GM12865 (cell line): ENCODE measurements around the gene QSER1.

Experiments used
- DNase-seq: peaks from one replicate; pipeline ENCODE4 v3.0.0; 2010; ENCODE audit warnings: low read depth
- H3K4me3 ChIP-seq: 2 replicates; pipeline ENCODE4 v1.5.1; 2011; ENCODE audit warnings: mild to moderate bottlenecking, low read depth, low read length, control low read depth
- CTCF ChIP-seq: IDR thresholded peaks from 2 replicates; pipeline ENCODE4 v1.5.1; 2011; ENCODE audit warnings: low read length, control low read depth, low read depth, inconsistent platforms; ENCODE audit not compliant: insufficient read depth; ENCODE audit errors: missing control alignments

Gene QSER1

GRCh38 chr11:32991898-32992297 lies 99.3 kb downstream of the QSER1 start:
- TF ChIP-seq CTCF: no peak
- no peak for DNase-seq
- H3K4me3 ChIP-seq: no peak overlapping the region

GRCh38 chr11:33000181-33000580 lies 107.6 kb downstream of the QSER1 start:
- TF ChIP-seq CTCF: no peak
- H3K4me3 ChIP-seq: no peak overlapping the region
- DNase-seq: no peak

GRCh38 chr11:33001281-33001680 lies 108.7 kb downstream of the QSER1 start:
- no peak for TF ChIP-seq CTCF
- no peak for DNase-seq

GRCh38 chr11:33001751-33002542 lies 109.3 kb downstream of the QSER1 start:
- no peak for TF ChIP-seq CTCF
- no peak overlapping the region for H3K4me3 ChIP-seq
- DNase-seq: no peak

More at GRCh38 chr11:33001281-33001680, 108.7 kb downstream of the QSER1 start:
- H3K4me3 ChIP-seq: no peak overlapping the region

- no peak for TF ChIP-seq CTCF
- DNase-seq: peak; percentile 9
- no peak overlapping the region for H3K4me3 ChIP-seq
Measured at GRCh38 chr11:33005175-33005574, 112.6 kb downstream of the QSER1 start.

GRCh38 chr11:33006010-33006409 lies 113.4 kb downstream of the QSER1 start:
- H3K4me3 ChIP-seq: no peak overlapping the region
- TF ChIP-seq CTCF: no peak
- no peak for DNase-seq

- H3K4me3 ChIP-seq: no peak overlapping the region
- DNase-seq: no peak
- no peak for TF ChIP-seq CTCF
Measured at GRCh38 chr11:33013755-33014154, 121.1 kb downstream of the QSER1 start.
